Stimulated activated CD8-positive, alpha-beta memory T cell treated with anti-CD3 and anti-CD28 coated beads, Interleukin-7, amount 100 ng/mL, for 4 hours (primary cell): Measurements from ENCODE around the gene SMYD3.
A peak's percentile ranks its signal among the peaks of the same experiment; 100 is the strongest.
"Not testable (repeated sequence)": the region's sequence is repeated elsewhere in the genome, so short reads cannot be mapped to it uniquely, and the experiment has no call there.

Experiments used
- DNase-seq, 2 donors: peaks; one replicate each; pipeline ENCODE4 v3.0.0-alpha.2; 2020; ENCODE audit warnings: low read depth in 2 of 2

Gene SMYD3

DNA sequence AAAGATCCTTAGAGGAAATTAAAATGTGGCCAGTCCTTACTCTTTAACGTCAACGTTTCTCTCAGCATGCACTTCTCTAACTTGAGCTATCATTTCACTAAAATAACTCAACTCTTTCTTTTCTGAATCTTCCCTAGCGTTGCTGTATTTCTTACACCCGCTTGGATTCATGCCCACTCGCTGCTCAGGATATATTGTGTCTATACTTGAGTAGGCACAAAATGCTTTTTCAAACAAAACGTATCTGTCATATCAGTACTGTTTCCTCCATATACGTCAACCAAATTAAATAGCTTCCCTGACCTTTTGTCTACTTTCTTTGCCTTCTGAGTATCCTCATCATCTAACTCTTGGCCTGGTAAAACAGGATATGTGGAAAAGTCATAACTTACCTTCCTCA is 549.7 kb downstream of the SMYD3 start:
- no peak for DNase-seq

GRCh38 chr1:245956225-245956624 is 550.9 kb downstream of the SMYD3 start:
- DNase-seq = peak; percentile 16 to 18

- no peak for DNase-seq
Measured at GRCh38 chr1:245953876-245954660, 553.0 kb downstream of the SMYD3 start.

DNA sequence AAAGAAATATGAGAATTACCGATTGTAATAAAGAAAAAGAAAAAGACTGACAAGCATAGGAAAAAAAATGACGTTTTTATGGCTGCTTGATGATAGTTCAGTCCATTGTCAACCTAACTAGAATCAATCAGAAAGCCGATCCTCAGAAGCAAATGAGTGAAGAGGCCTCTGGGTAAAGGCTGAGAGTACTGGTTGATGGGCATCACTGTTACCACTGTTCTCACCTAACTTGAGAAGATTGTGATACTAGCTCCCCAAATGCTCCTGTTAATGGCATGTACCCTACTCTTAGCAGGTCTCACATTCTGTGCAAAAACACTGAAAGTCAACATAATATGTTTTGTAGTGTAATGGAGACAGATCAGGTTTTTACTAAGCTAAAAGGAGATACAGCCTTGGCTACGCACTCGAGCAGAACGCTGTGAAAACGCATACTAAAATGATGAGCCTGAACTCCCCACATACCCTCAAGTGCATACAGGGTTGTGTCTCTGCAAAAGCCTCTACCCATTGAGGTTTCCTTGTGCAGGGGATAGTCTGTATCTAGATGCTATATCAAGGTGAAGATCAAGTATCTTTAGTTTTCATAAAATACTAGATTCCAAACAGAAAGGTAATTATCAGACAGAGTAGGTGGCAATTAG is 554.6 kb downstream of the SMYD3 start:
- no peak for DNase-seq

GRCh38 chr1:245948786-245949185 is 558.3 kb downstream of the SMYD3 start:
- DNase-seq = no peak

DNA sequence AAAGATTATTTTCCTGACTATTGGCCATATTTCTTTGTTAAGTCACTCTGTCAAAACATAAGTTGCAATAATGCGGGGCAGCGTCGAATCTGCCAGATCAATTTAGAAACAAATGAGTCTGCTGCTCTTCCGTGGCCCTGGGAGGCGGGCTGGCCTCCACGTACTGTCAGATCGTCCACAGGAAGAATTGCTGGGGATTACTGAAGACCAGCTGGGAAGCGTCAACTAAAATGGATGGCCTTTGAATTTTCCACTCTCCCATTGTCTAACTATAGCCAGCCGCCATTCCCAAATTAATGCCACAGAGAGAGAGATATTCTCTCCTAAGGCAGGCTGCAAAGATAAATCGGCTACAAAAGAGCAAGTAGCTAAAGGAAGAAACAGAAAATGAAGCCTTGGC is 560.2 kb downstream of the SMYD3 start:
- no peak for DNase-seq

- not testable (repeated sequence) for DNase-seq
Measured at GRCh38 chr1:245945136-245945535, 561.9 kb downstream of the SMYD3 start.

DNA sequence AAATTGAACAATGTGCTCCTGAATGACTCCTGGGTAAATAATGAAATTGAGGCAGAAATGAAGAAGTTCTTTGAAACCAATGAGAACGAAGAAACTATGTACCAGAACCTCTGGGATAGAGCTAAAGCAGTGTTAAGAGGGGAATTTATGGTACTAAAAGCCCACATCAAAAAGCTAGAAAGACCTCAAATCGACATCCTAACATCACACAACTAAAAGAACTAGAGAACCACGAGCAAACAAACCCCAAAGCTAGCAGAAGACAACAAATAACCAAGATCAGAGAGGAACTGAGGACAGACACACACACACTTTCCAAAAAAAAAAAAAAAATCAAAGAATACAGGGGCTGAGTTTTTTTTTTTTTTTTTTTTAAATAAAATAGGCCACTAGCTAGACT is 564.2 kb downstream of the SMYD3 start:
- no peak for DNase-seq

DNA sequence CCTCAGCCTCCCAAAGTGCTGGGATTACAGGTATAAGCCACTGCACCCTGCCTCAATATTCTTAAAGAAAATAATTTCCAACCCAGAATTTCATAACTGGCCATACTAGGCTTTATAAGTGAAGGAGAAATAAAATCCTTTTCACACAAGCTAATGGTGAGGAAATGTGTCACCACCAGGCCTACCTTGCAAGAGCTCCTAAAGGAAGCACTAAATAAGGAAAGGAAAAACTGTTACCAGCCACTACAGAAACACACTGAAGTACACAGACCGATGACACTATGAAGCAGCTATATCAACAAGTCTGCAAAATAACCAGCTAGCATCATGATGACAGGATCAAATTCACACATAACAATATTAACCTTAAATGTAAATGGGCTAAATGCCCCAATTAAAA is 565.3 kb downstream of the SMYD3 start:
- not testable (repeated sequence) for DNase-seq

GRCh38 chr1:245939756-245940345 is 567.2 kb downstream of the SMYD3 start:
- no peak for DNase-seq

DNA sequence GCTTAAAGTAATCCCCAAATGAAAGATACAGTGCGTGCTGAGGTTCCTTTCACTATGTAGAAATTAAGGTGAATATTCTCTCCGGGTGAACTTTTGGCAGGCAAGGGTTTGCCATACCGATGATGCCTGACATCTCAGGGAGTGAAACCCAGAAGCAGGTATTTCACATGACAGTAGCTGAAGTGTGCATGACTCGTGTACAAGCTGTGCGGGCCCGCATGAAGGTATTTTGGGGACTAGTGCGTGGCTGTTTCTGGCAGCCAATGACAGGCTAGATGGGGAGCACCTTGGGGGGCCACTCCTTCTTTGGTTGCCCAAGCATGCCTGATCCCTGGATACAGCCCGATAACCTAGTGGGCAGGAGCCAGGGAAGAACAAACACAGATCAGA is 569.0 kb downstream of the SMYD3 start:
- no peak for DNase-seq

GRCh38 chr1:245937316-245938045 is 569.6 kb downstream of the SMYD3 start:
- DNase-seq = no peak

DNA sequence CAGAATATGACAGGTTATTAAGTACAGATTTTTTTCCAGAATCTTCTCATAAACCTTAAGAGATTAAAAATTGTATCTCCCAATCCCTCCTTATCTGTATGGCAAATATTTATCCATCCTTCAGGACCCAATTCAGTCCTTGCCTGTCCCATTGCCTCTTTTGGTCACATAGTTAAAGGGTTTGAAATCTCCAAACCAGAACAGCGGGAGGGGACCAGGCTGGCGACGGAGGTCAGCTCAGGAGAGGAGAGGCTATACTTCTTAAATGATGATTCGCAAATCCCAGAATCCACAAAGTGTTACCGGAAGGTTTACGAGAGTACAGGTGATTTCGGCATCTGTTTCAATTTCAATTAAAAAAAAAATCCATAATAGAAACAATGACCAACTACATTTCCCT is 572.7 kb downstream of the SMYD3 start:
- DNase-seq = no peak

DNA sequence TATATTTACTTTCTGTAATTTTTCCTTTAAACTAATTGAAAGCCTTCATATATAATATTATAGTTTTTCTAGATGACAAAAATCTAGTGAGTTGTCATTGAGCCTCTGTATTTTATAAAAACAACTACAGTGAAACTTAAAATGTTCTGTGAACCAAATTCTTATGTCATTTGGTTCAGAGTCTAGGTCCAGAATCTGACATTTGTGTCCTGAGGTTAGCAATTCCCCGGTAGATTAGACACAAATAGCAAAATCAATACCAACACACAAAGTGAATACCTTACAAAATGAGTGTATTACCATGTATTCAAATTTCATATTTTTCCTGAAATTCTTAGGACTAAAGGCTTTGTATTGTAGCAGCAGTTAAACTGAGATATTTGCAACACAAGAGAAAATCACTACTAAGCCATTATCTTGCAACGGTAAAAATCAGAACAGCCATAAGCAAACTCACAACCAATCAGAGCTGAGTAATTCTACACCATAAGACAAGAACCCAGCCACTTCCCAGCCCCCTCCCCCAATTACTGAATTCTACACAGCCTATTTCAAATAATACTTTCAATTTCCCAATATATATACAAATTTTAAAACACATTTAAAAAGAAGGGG is 573.5 kb downstream of the SMYD3 start:
- no peak for DNase-seq

GRCh38 chr1:245932302-245932972 is 574.6 kb downstream of the SMYD3 start:
- DNase-seq = no peak

DNA sequence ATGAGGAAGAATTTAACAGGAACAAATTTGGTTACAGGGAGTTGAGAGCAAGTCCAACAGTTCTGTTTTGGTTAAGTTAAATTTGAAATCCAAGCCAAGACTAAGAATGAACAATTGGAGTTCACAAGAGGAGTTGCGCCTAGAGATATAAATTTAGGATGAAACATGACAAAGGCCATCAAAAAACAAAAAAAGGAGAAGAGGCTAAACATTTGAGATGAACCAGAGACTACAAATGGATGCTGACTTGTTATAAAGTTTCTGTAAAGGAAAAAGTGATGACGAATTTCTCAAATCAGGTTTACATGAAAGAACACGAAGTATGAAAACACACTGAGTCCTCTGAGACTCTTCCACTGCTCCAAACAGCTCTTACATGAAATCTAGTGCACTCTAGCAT is 575.6 kb downstream of the SMYD3 start:
- DNase-seq = no peak

DNA sequence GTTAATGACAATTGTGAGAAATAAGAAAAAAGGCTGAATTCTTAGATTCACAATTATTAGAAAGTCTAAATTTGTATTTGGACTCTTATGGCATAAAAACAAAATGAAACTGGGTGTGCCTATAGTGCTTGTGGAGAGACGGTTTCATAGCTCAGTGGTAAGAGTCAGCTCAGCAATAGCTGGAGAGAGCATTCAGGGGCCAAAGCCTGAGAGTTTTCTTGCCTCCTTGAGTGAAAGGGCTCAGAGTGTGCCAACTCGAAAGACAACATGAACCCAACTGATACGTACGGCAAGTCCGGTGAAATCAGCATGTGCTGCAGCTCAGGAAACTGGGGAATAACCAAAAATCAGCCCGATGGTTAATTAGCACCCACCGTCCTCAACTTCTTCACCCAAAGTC is 577.9 kb downstream of the SMYD3 start:
- DNase-seq = no peak

- no peak for DNase-seq
Measured at GRCh38 chr1:245926888-245927287, 580.2 kb downstream of the SMYD3 start.

DNA sequence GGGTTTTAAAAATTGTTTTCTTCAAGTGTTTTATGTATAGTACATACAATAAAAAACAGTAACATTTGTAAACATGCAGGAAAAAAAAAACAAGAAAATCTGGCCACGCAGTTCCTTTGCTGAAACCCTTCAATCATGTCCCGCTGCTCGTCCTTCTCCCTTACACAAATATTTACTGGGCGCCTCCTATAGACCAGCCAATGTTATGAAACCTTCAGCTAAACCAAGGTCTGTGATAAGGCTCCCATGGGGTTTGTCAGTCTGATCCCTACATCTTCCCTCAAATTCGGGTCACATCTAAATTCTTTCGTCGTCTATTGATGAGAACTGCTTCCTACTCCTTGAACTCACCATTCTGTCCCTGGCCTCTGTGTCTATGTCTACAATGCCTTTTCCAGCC is 583.9 kb downstream of the SMYD3 start:
- DNase-seq = no peak

GRCh38 chr1:245921417-245921816 is 585.7 kb downstream of the SMYD3 start:
- DNase-seq = no peak

- no peak for DNase-seq
Measured at GRCh38 chr1:245917403-245917802, 589.7 kb downstream of the SMYD3 start.
